ENCODE measurements around the gene HECA. TPM values are rescaled to one million over a fixed set of nuclear protein-coding genes. Genes with fewer than 3 reads are reported as not detected.
"Not testable (repeated sequence)": the region's sequence is repeated elsewhere in the genome, so short reads cannot be mapped to it uniquely, and the experiment has no call there.

Gene HECA
- polyA plus RNA-seq, 12 donors, result 19.6 to 31.4 (median 20.7) TPM; not detected in 1

GRCh38 chr6:139198529-139199288 lies 63.8 kb downstream of the HECA start:
- DNase-seq, result no peak

- DNase-seq, result no peak
These were observed 66.5 kb downstream of the HECA start for GRCh38 chr6:139201378-139201777.

GRCh38 chr6:139204978-139205377 lies 70.1 kb downstream of the HECA start:
- no peak for DNase-seq

DNA sequence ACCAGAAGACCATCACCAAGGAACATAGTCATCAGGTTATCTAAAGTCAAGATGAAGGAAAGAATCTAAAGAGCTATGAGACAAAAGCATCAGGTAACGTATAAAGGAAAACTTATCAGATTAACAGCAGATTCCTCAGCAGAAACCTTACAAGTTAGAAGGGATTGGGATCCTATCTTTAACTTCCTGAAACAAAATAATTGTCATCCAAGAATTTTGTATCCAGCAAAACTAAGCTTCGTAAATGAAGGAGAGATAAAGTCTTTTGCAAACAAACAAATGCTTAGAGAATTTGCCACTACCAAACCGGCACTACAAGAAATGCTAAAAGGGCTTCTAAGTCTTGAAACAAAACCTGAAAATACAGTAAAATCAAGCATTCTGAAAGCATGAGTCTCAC lies 71.0 kb downstream of the HECA start:
- no peak for DNase-seq

GRCh38 chr6:139210766-139211165 lies 75.9 kb downstream of the HECA start:
- DNase-seq, result not testable (repeated sequence)

GRCh38 chr6:139212460-139212859 lies 77.6 kb downstream of the HECA start:
- not testable (repeated sequence) for DNase-seq

DNA sequence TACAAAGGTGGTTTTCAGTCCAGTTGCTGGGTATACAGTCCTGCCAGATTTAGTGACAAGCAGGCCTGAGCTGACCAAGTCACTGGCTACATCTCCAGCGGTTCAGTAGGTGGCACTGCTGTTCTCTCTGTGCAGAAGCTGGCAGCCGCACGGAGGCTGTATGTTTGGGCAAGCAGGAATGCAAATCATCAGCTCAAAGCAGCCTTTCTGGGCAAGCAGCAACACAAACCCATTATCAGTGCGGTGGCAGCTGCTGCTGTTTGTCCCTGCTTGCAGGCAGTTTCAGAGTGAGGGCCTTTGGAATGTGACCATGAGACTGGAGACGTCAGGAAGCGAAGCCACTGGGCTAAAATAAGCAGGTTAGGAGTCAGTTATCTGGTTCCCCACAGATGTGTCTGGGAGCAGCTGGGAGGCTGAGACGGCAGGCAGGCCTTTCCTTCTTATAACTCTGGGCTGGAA lies 84.4 kb downstream of the HECA start:
- DNase-seq, result peak; percentile 79

DNA sequence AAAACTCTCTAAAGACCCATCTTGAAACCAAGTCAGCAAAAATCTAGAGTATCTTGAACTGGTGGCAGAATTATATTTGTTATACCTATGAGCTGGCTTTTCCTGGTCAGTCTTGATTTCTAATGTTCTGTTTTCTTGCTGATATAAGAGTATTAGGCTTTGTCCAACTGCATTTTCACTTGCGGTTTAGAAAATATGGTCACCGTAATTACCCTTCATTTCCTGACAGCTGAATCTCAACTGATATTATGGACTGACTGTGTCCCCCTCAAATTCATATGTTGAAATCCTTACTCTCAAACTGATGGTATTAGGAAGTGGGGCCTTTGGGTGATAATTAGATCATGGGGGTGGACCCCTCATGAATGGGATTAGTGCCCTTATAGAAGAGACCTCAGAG lies 84.9 kb downstream of the HECA start:
- no peak for DNase-seq

DNA sequence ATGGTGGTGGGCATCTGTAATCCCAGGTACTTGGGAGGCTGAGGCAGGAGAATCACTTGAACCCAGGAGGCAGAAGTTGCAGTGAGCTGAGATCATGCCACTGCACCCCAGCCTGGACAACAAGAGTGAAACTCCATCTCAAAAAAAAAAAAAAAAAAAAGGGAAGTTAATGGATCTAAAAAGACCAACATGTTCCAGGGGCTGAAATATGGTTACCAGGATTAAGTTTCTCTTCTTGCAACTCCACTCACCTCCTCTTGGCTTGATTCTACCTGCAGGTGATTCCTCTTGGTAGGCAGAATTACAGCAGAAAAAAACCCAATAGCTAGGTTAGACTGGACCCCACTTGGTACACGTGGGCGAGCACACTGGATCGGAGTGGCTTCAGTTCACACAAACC lies 93.5 kb downstream of the HECA start:
- DNase-seq, result not testable (repeated sequence)

Other genes with a start within 250 kb of the HECA start
- gene REPS1, start 146.8 kb upstream of the HECA start, polyA plus RNA-seq (ENCODE audit: insufficient read length in 12 of 12), result 10 to 100 TPM in 11 of 12 donors, not detected in 1; 36.2 to 75.4 (median 52.8) TPM
- 10 to 100 TPM in 11 of 12 donors, not detected in 1; 12.7 to 62.0 (median 19.7) TPM for gene ABRACL, start 106.3 kb upstream of the HECA start, polyA plus RNA-seq (ENCODE audit: insufficient read length in 12 of 12)
- 100 to 1,000 TPM in 8 of 12 donors, 10 to 100 TPM in 4; 50.1 to 158 (median 129) TPM for gene TXLNB, start 156.9 kb downstream of the HECA start, polyA plus RNA-seq (ENCODE audit: insufficient read length in 12 of 12)
- 100 to 1,000 TPM in 3 of 12 donors, 10 to 100 TPM in 8, not detected in 1; 70.4 to 168 (median 92.2) TPM for gene CITED2, start 239.6 kb downstream of the HECA start, polyA plus RNA-seq (ENCODE audit: insufficient read length in 12 of 12)

Measured in muscle of arm (tissue), 12 donors.